Gastrocnemius medialis (tissue), 4 donors: ENCODE measurements around the gene AAK1. TPM values are rescaled to one million over a fixed set of nuclear protein-coding genes. Genes with fewer than 3 reads are reported as not detected.

Source experiments
- ATAC-seq, 2 donors: fragments of 150-250 bp; one replicate each; pipeline ENCODE4 v1.9.1; 2016
- DNase-seq, 2 donors: peaks; one replicate each; pipeline ENCODE4 v3.0.0-alpha.2; 2019
- H3K27ac ChIP-seq, 4 donors: fragments of 200-600 bp; sonication (generic); 1 replicate in 1 of 4; 2 replicates in 3 of 4; pipeline ENCODE4 v1.5.1; 2016 to 2018; ENCODE audit warnings: mild to moderate bottlenecking in 2 of 4, moderate library complexity in 1 of 4
- H3K27me3 ChIP-seq, 3 donors: fragments of 200-600 bp; sonication (generic) in 2 of 3; 1 replicate in 1 of 3; 2 replicates in 2 of 3; pipeline versions ENCODE4 v1.5.1 to v1.6.0; 2016 to 2019; ENCODE audit warnings: mild to moderate bottlenecking in 1 of 3, moderate library complexity in 1 of 3
- H3K36me3 ChIP-seq, 2 donors: fragments of 200-600 bp; sonication (generic) in 1 of 2; one replicate each; pipeline ENCODE4 v1.5.1; 2017 to 2018
- H3K4me1 ChIP-seq, 2 donors: fragments of 200-600 bp; sonication (generic) in 1 of 2; one replicate each; pipeline ENCODE4 v1.5.1; 2016 to 2017; ENCODE audit warnings: mild to moderate bottlenecking in 2 of 2
- H3K4me3 ChIP-seq, 4 donors: fragments of 200-600 bp; sonication (generic) in 3 of 4; 1 replicate in 1 of 4; 2 replicates in 3 of 4; pipeline ENCODE4 v1.5.1; 2016 to 2019; ENCODE audit warnings: mild to moderate bottlenecking in 2 of 4
- H3K9me3 ChIP-seq, 3 donors: fragments of 200-600 bp; sonication (generic) in 2 of 3; 1 replicate in 1 of 3; 2 replicates in 2 of 3; pipeline ENCODE4 v1.5.1; 2016 to 2019
- POLR2A ChIP-seq, 2 donors: fragments of 450-650 bp; IDR thresholded peaks; one replicate each; pipeline ENCODE4 v1.6.1; 2017; ENCODE audit warnings: antibody characterized with exemption in 2 of 2, mild to moderate bottlenecking in 2 of 2, moderate library complexity in 2 of 2
- in situ Hi-C, 4 donors: fragments of 200-750 bp; cut with MboI; loops; one replicate each; pipeline versions ENCODE4 v1.15.0 to v1.8.0; 2017; ENCODE audit warnings: low sequenced_read_pairs in 4 of 4
- intact Hi-C: fragments of 100-400 bp; cut with DNase I; formaldehyde crosslinking; loops from one replicate; pipeline ENCODE4 v1.15.1; 2023; ENCODE audit warnings: low total_unique reads
- total RNA-seq, 4 donors: library from RNA; depleted of rRNA; stranded (reverse); fragments of >200 nt; gene quantifications; one replicate each; pipeline versions ENCODE4 v1.1.0 to v1.2.3, GENCODE V29; 2016
- TF ChIP-seq, protein P1 (sequence below), 5 experiments: fragments of 450-650 bp in 3 of 5; fragments of 200-600 bp in 2 of 5; sonication (generic) in 2 of 5; IDR thresholded peaks in 4 of 5; conservative IDR thresholded peaks in 1 of 5; 1 replicate in 4 of 5; 2 replicates in 1 of 5; pipeline ENCODE4 v1.5.1; 2016 to 2019; ENCODE audit warnings: antibody characterized with exemption in 5 of 5, mild to moderate bottlenecking in 3 of 5, moderate library complexity in 3 of 5

The AAK1 gene
- total RNA-seq, 4 donors from 2014 or later = 30.0 to 47.3 (median 39.1) TPM

DNA sequence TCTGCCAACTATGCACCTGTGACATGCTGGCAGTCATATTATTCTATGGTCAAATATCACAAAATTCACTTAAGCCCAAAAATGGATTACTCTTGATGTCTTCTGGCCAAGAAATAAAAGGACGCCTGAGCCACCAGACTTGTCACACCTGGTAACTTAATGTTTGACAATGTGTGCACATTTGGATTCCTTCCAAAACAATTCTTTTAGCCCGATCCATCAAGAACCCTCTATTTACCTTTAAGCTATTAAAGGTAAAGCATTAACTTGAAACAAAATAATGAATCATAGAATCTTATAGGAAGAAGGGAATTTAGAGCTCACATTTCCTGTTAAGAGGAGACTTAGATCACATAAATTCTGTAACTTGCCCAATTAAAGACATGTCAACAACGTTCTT is 159.8 kb downstream of the AAK1 start:
- H3K9me3 ChIP-seq = no peaks in the 10 kb centered on the region
- ATAC-seq (no peak), DNase-seq (no peak)
- intact Hi-C loops = no loop called here
- H3K27ac ChIP-seq = no peak overlapping the region
- H3K4me3 ChIP-seq = no peak overlapping the region
- peaks cover 0 to 33% of the 10 kb centered on the region in 2 donors for H3K36me3 ChIP-seq
- no peaks in the 10 kb centered on the region for H3K27me3 ChIP-seq
- no peak for TF ChIP-seq POLR2A (IDR thresholded peaks at IDR 0.05)
- TF ChIP-seq, protein P1, sequence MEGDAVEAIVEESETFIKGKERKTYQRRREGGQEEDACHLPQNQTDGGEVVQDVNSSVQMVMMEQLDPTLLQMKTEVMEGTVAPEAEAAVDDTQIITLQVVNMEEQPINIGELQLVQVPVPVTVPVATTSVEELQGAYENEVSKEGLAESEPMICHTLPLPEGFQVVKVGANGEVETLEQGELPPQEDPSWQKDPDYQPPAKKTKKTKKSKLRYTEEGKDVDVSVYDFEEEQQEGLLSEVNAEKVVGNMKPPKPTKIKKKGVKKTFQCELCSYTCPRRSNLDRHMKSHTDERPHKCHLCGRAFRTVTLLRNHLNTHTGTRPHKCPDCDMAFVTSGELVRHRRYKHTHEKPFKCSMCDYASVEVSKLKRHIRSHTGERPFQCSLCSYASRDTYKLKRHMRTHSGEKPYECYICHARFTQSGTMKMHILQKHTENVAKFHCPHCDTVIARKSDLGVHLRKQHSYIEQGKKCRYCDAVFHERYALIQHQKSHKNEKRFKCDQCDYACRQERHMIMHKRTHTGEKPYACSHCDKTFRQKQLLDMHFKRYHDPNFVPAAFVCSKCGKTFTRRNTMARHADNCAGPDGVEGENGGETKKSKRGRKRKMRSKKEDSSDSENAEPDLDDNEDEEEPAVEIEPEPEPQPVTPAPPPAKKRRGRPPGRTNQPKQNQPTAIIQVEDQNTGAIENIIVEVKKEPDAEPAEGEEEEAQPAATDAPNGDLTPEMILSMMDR (IDR thresholded peaks at IDR 0.05 in 4 of 5, conservative IDR thresholded peaks at IDR 0.05 in 1 of 5) = no peak
- in situ Hi-C loops = no loop called here
- H3K4me1 ChIP-seq = no peaks in the 10 kb centered on the region

DNA sequence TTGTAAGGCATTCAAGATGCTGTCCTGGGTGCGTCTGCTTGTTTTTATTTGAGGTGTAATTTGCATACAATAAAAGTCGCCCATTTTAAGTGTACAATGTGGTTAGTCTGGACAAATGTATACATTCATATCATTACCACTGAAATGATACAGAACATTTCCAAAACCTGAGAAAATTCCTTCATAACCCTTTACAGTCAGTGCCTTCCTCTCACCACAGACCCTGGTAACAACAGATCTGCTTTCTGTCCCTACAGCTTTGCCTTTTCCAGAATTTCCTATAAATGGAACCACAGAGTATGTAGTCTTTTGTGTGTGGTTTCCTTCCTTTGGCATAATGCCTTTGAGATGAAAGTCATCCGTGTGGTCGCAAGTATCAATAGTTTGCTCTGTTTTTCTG is 160.5 kb downstream of the AAK1 start:
- no peak overlapping the region for H3K4me3 ChIP-seq
- ATAC-seq (no peak), DNase-seq (no peak)
- intact Hi-C loops (no loop called here), in situ Hi-C loops (no loop called here)
- H3K4me1 ChIP-seq = no peaks in the 10 kb centered on the region
- H3K27me3 ChIP-seq = no peaks in the 10 kb centered on the region
- TF ChIP-seq POLR2A (IDR thresholded peaks at IDR 0.05) = no peak
- TF ChIP-seq, protein P1 (IDR thresholded peaks at IDR 0.05 in 4 of 5, conservative IDR thresholded peaks at IDR 0.05 in 1 of 5) = no peak
- H3K9me3 ChIP-seq = no peaks in the 10 kb centered on the region
- peaks cover 0 to 37% of the 10 kb centered on the region in 2 donors for H3K36me3 ChIP-seq
- no peak overlapping the region for H3K27ac ChIP-seq

DNA sequence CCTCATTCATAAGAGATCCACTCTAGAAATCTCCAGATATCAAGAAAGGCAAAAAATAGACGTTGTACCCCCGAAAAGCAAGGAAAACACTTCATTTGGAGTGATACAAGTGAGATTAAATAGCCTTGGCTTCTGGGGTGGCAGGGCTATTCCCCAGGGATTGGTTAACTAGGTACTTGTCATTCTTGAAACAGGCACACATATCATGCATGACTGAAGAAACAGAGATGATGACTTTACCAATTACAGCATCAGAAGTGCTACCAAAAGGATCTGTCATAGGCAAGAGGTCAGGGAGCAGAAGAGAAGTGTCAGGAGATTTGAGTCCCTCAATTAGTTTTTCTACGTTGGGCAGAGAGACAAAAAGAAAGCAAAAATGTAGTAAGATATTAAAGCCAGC is 161.1 kb downstream of the AAK1 start:
- no peaks in the 10 kb centered on the region for H3K27me3 ChIP-seq
- intact Hi-C loops = no loop called here

DNA sequence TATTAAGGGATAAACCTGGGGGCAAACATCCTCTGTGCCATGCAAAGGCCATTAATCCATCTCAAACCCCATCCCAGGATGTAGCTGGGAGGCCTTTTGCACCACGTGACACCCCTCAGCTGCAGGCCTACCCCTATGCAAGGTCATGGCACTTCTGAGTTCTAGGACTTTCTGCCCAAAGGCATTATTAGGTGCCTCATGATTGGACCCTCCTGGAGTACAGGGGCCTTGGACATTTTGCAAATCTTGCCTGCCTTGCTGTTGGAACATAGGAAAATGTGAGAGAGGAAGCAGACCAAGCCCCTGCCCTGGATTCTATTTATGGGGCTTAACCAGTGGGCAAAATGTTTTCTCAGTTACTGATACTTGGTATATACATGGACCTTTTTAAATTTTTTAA is 162.1 kb downstream of the AAK1 start:
- in situ Hi-C loops = no loop called here

More for the DNA sequence above, 161.1 kb downstream of the AAK1 start:
- Histone ChIP-seq H3K4me3 (no peak overlapping the region), H3K4me1 (no peaks in the 10 kb centered on the region), H3K27ac (no peak overlapping the region), H3K36me3 (peaks cover 0 to 41% of the 10 kb centered on the region in 2 donors), H3K9me3 (no peaks in the 10 kb centered on the region)
- in situ Hi-C loops = no loop called here
- TF ChIP-seq POLR2A (IDR thresholded peaks at IDR 0.05) = no peak
- TF ChIP-seq, protein P1 (IDR thresholded peaks at IDR 0.05 in 4 of 5, conservative IDR thresholded peaks at IDR 0.05 in 1 of 5) = no peak
- DNase-seq = no peak
- ATAC-seq = no peak

More for the DNA sequence above, 162.1 kb downstream of the AAK1 start:
- H3K36me3 ChIP-seq = peaks cover 0 to 42% of the 10 kb centered on the region in 2 donors
- H3K27ac ChIP-seq = no peak overlapping the region
- intact Hi-C loops = no loop called here
- H3K4me3 ChIP-seq = no peak overlapping the region
- no peak for TF ChIP-seq POLR2A (IDR thresholded peaks at IDR 0.05)
- TF ChIP-seq, protein P1 (IDR thresholded peaks at IDR 0.05 in 4 of 5, conservative IDR thresholded peaks at IDR 0.05 in 1 of 5) = no peak
- no peaks in the 10 kb centered on the region for H3K27me3 ChIP-seq
- no peaks in the 10 kb centered on the region for H3K9me3 ChIP-seq
- no peak for ATAC-seq
- no peak for DNase-seq
- no peaks in the 10 kb centered on the region for H3K4me1 ChIP-seq
